HG03108 (cell line): ENCODE results near the gene EHMT2.
"Not testable (repeated sequence)": the region's sequence is repeated elsewhere in the genome, so short reads cannot be mapped to it uniquely, and the experiment has no call there.

Source experiments
- ATAC-seq: cut with Tn5 transposase; IDR thresholded peaks from one replicate; pipeline ENCODE4 v1.9.1; 2021; ENCODE audit warnings: moderate library complexity; ENCODE audit not compliant: unreplicated experiment

EHMT2 gene

GRCh38 chr6:31915756-31916155, 18.3 kb upstream of the EHMT2 start:
- no peak for ATAC-seq

GRCh38 chr6:31915351-31915750, 17.9 kb upstream of the EHMT2 start:
- no peak for ATAC-seq

- ATAC-seq, result no peak
Measured at GRCh38 chr6:31911826-31912585, 14.5 kb upstream of the EHMT2 start.

- ATAC-seq, result not testable (repeated sequence)
Measured at GRCh38 chr6:31909298-31909697, 11.8 kb upstream of the EHMT2 start.

- ATAC-seq, result peak; percentile 81
Measured at GRCh38 chr6:31908791-31909190, 11.3 kb upstream of the EHMT2 start.

GRCh38 chr6:31908255-31908654, 10.8 kb upstream of the EHMT2 start:
- ATAC-seq, result not testable (repeated sequence)

- ATAC-seq, result no peak
Measured at GRCh38 chr6:31907158-31907813, 9.8 kb upstream of the EHMT2 start.

GRCh38 chr6:31906727-31907126, 9.2 kb upstream of the EHMT2 start:
- not testable (repeated sequence) for ATAC-seq

- ATAC-seq, result no peak
Measured at GRCh38 chr6:31906122-31906521, 8.6 kb upstream of the EHMT2 start.

GRCh38 chr6:31905041-31905440, 7.5 kb upstream of the EHMT2 start:
- no peak for ATAC-seq

GRCh38 chr6:31903957-31904356, 6.5 kb upstream of the EHMT2 start:
- ATAC-seq, result no peak

- peak; percentile 47 for ATAC-seq
Measured at GRCh38 chr6:31901953-31902643, 4.6 kb upstream of the EHMT2 start, which contains the start of gene ZBTB12. ZBTB12 (minus strand) TSS chr6:31902086; CDS start chr6:31901305, 781 bp downstream.

GRCh38 chr6:31901415-31901952, 4.0 kb upstream of the EHMT2 start:
- no peak for ATAC-seq

- no peak for ATAC-seq
Measured at GRCh38 chr6:31900917-31901414, 3.5 kb upstream of the EHMT2 start.

- no peak for ATAC-seq
Measured at GRCh38 chr6:31899882-31900722, 2.6 kb upstream of the EHMT2 start.

- no peak for ATAC-seq
Measured at GRCh38 chr6:31899215-31899614, 1.7 kb upstream of the EHMT2 start.

- ATAC-seq, result no peak
Measured at GRCh38 chr6:31898383-31899011, 999 bp upstream of the EHMT2 start.

- ATAC-seq, result no peak
Measured at GRCh38 chr6:31896856-31897611, 464 bp downstream of the EHMT2 start.

- ATAC-seq, result no peak
Measured at GRCh38 chr6:31896493-31896855, 1.0 kb downstream of the EHMT2 start.
